Erythroblast (primary cell): ENCODE data around the gene KIRREL3.

Source experiments
- GATA1 ChIP-seq: IDR thresholded peaks from 2 replicates; pipeline ENCODE4 v1.6.1; 2011; ENCODE audit warnings: low read depth, mild to moderate bottlenecking, control low read depth, low read length, moderate library complexity
- POLR2A ChIP-seq: IDR thresholded peaks from 2 replicates; pipeline ENCODE4 v1.6.1; 2011; ENCODE audit warnings: mild to moderate bottlenecking, low read length

- no peak for TF ChIP-seq POLR2A
- TF ChIP-seq GATA1 = no peak
Measured at GRCh38 chr11:126824035-126824607, 176.4 kb downstream of the KIRREL3 start.
